ENCODE results near the gene PROZ.

PROZ gene

GRCh38 chr13:113119822-113120189, 38.6 kb upstream of the PROZ start:
- no peak for DNase-seq (ENCODE audit: low read depth in 2 of 2)

DNA sequence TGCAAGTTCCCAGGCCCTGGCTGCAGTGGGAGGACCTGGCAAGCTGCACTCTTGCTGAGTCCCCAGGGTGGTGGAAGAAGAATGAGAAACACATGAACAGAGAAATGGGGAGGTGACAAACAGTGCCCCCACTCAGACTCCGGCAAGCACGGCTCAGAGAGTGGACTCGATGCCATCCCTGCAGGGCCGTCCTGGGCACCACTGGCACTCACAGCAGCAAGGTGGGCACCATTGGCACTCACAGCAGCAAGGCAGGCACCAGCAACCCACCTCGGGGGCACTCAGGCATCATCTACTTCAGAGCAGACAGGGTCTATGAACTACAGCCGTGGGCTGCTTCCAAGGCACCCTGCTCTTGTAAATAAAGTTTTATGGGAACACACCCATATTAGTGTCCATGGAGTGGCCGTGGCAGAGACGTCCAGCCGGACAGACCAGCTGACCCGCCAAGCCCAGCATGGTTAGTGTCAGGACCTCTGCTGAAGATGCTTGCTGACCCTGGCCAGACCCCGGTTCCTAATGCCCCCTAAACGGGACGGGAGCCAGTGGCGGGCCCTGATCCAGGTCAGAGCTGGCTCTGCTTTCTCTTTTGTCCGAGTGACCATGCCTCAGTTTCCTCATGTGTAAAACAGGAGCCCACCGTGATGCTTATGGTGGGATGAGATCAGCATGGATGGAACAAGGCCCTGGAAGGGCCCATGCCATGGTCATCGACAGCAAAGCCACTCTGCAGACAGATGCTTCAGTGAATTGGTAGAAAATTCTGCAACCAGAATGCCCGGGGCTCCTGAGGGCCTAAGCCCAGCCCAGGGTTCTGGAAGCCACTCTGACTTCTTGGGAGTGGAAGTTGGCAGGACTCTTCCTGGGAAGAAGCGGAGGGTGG, 37.9 kb upstream of the PROZ start:
- DNase-seq (ENCODE audit: low read depth in 2 of 2): no peak

GRCh38 chr13:113121183-113121927, 37.1 kb upstream of the PROZ start:
- DNase-seq (ENCODE audit: low read depth in 2 of 2): no peak

DNA sequence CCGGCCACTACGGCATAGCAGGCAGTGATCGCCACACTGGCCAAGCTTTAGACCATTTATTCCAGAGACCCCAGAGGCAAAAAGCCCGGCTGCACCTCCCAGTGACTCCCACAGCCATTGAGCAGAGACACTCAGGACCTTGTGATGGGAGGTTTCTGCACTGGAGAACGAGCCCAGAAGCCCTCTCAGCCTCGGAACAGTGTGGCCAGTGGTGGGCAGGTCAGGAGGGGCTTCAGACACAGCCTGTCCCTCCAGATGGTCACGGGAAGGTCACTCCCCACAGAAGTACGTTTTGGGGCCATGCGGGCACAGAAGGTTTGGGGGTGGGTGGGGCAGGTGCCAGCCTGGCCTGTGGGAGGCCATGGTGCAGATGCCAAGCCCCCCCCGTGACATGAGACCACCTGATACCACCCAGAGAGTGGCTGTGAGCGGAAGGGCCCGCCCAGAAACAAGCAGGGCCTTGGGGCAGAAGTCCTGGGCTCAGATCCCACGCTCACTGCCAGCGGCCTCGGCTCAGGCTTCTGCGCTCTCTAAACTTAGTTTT, 36.4 kb upstream of the PROZ start:
- DNase-seq (ENCODE audit: low read depth in 2 of 2): no peak

GRCh38 chr13:113122550-113123225, 35.8 kb upstream of the PROZ start, which contains the start of gene F10:
F10 (plus strand) TSS chr13:113122799; CDS start chr13:113122856, 57 bp downstream.
- no peak for DNase-seq (ENCODE audit: low read depth in 2 of 2)

DNA sequence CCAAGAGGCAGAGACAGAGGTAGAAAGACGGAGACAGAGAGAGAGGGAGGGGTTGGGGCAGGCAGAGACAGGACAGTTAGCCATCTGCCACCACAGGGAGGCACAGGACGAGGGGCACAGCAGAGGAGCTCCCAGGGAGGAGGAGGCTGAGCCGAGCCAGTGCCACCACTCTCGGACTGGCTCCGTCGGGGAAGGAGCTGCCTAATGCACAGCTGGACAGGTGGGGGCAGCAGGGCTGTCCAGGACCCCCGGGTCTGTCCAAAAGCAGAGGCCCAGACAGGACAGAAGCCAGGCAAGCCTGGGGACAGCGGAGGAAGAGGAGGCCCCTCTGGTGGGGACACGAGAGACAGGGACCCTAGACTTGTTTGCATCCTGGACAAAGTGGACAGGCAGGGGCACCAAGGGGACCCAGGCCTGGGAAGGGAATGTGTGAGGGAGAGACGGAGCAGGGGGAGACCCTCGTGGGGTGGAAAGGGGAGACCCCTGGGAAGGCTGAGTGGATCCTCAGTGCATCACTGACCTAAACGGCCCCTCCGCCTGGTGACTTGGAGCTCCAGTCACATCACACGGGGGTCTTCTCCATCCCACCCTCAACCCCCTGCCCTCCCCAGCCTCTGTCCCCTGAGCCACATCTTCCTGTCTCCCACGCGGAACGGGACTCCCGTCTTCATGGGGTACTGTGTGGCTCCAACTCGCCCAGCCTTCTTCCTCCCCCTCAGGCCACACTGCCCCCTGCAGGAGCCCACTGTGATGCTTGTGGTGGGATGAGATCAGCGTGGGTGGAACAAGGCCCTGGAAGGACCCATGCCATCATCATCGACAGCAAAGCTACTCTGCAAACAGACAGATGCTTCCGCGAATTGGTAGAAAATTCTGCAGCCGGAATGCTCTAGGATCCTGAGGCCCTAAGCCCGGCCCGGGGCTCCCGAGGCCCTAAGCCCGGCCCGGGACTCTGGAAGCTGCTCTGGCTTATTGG, 34.9 kb upstream of the PROZ start:
- no peak for DNase-seq (ENCODE audit: low read depth in 2 of 2)

- no peak for DNase-seq (ENCODE audit: low read depth in 2 of 2)
These were observed 34.1 kb upstream of the PROZ start for GRCh38 chr13:113124211-113124970.

- no peak for DNase-seq (ENCODE audit: low read depth in 2 of 2)
These were observed 32.8 kb upstream of the PROZ start for GRCh38 chr13:113125506-113126264.

DNA sequence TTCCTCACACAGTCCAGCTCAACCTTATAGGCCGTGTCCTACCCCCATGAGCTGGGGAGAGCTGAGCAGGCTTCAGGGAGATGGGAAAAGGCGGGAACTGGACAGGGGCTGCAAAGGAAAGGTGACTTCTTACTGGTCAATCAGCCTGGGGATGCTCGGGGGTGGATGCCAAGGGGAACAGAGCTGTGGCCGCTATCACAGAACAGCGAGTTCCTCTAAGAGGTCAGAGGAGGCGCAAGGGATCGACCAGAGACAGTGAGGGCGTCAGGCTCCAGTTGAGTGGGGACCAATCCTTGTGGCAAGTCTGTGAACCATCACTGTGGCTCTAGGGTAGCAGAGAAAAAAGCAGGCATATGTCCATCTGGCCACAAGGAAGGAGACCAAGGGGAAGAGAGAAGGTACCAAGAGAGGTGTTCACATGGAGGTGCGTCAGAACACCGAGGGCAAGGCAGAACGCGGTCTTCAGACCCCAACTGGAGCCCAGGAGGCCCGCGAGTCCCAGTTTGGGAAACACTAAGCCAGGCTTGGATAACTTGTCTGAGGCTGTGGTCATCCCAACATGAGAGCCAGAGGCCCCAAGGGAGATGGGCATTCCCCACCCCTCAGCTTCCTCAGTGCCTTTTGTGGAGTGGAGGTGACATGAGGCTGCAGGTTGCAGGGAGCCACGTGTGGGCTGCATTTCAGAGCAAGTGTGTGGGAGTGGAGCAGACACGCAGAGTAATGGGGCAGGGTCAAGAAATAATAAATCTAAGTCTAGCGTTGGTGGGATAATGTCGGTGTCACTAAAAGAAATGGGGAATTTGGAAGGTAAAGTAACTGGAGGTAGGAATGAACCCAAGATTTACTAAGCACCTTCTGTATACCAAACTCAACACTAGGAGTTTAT, 31.9 kb upstream of the PROZ start:
- DNase-seq (ENCODE audit: low read depth in 2 of 2): no peak

DNA sequence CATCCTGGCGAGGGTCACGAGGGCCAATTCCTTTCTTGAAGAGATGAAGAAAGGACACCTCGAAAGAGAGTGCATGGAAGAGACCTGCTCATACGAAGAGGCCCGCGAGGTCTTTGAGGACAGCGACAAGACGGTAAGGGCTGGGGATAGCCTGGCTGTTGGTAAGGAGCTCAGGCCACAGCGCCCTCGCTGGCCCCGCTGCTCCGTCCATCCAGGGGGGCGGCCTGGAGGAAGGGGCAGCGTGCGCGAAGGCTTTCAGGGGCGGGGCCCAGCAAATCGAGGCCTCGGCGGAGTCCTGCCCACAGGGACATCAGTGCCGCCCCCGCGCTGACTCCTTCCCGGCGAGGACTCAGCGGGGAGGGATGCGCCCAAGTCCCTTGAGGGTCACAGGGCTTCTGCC, 29.0 kb upstream of the PROZ start:
- no peak for DNase-seq (ENCODE audit: low read depth in 2 of 2)

- no peak for DNase-seq (ENCODE audit: low read depth in 2 of 2)
These were observed 28.3 kb upstream of the PROZ start for GRCh38 chr13:113129921-113130750.

DNA sequence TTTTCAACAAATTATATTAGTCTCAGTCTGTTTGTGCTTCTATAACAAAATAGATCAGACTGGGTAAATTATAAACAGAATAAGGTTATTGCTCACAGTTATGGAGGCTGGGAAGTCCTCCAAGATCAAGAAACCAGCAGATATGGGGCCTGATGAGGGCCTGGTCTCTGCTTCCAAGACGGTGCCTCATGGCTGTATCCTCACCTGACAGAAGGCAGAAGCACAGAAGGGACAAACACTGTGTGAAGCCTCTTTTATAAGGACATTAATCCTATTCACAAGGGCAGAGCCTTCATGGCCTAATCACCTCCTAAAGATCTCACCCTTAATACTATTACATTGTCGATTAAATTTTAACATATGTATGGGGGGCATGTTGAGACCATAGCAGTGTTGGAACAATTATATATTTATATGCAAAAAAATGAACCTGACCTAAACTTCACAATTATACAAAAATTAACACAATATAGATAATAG, 23.1 kb upstream of the PROZ start:
- no peak for DNase-seq (ENCODE audit: low read depth in 2 of 2)

DNA sequence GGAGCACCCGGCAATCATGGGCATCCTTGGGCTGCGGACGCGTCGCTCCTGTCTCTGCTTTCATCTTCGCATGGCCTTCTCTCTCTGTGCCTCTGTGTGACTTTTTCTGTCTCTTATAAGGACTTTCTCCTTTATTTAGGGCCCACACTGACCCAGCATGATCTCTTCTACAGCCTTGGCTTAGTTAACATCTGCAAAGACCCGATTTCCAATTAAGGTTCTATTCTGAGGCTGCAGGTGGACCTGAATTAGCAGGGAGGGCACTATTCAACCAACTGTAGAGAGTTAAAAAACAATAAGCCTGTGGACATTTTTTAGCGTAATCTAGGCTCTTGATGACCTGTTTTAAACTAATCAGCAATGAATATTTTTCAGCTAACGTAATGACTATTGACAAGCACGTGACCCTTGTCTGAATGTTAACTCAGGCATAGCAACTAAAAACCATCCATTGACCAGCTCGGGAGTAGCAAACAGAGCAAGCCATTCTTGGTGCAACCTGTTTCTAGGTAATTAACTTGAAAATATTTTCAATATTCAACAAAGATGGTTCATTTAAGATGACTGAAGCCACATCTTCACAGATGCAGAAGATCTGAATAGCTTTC, 20.7 kb upstream of the PROZ start:
- no peak for DNase-seq (ENCODE audit: low read depth in 2 of 2)

- DNase-seq (ENCODE audit: low read depth in 2 of 2): no peak
These were observed 19.5 kb upstream of the PROZ start for GRCh38 chr13:113138792-113139551.

GRCh38 chr13:113139577-113139976, 18.9 kb upstream of the PROZ start:
- no peak for DNase-seq (ENCODE audit: low read depth in 2 of 2)
